Fibroblast of the aortic adventitia (primary cell): ENCODE results near the gene SLC9A9. TPM values are rescaled to one million over a fixed set of nuclear protein-coding genes. Genes with fewer than 3 reads are reported as not detected.

Experiments
- DNase-seq: peaks from one replicate; pipeline ENCODE4 v3.0.0-alpha.2; 2010; ENCODE audit warnings: low read depth
- H3K4me3 ChIP-seq: 2 replicates; pipeline ENCODE4 v1.5.1; 2011; ENCODE audit warnings: low read depth, mild to moderate bottlenecking, control low read depth, low read length, moderate library complexity
- CTCF ChIP-seq: IDR thresholded peaks from 2 replicates; pipeline ENCODE4 v1.5.1; 2011; ENCODE audit warnings: mild to moderate bottlenecking, low read length, control low read depth, inconsistent platforms; ENCODE audit not compliant: insufficient read depth
- total RNA-seq: library from RNA; depleted of rRNA; stranded (reverse); fragments of >200 nt; gene quantifications from 2 replicates; pipeline ENCODE4 v1.2.3, GENCODE V29; 2012; ENCODE audit warnings: low replicate concordance

The SLC9A9 gene
- total RNA-seq, 1 donor = 23.8 TPM

GRCh38 chr3:143329567-143330211 lies 518.6 kb downstream of the SLC9A9 start:
- no peak for DNase-seq
- H3K4me3 ChIP-seq = no peak overlapping the region
- no peak for TF ChIP-seq CTCF

GRCh38 chr3:143328451-143328850 lies 519.8 kb downstream of the SLC9A9 start:
- no peak for DNase-seq

GRCh38 chr3:143326983-143327778 lies 521.1 kb downstream of the SLC9A9 start:
- peak; percentile 26 for TF ChIP-seq CTCF
- DNase-seq = no peak

More at GRCh38 chr3:143328451-143328850, 519.8 kb downstream of the SLC9A9 start:
- H3K4me3 ChIP-seq = no peak overlapping the region
- no peak for TF ChIP-seq CTCF

GRCh38 chr3:143321058-143321769 lies 527.1 kb downstream of the SLC9A9 start:
- TF ChIP-seq CTCF = no peak
- H3K4me3 ChIP-seq = no peak overlapping the region
- no peak for DNase-seq

More at GRCh38 chr3:143326983-143327778, 521.1 kb downstream of the SLC9A9 start:
- no peak overlapping the region for H3K4me3 ChIP-seq

GRCh38 chr3:143315766-143316165 lies 532.5 kb downstream of the SLC9A9 start:
- H3K4me3 ChIP-seq = no peak overlapping the region
- no peak for TF ChIP-seq CTCF
- no peak for DNase-seq

- peak; percentile 64 for DNase-seq
- H3K4me3 ChIP-seq = no peak overlapping the region
- TF ChIP-seq CTCF = no peak
Observed at GRCh38 chr3:143314251-143315093, 533.8 kb downstream of the SLC9A9 start.
